GM19035 (cell line): ENCODE data around the gene NCCRP1.

Source experiments
- ATAC-seq: cut with Tn5 transposase; IDR thresholded peaks from one replicate; pipeline ENCODE4 v1.9.1; 2021; ENCODE audit not compliant: unreplicated experiment

NCCRP1 gene

GRCh38 chr19:39164289-39164688 is 32.5 kb upstream of the NCCRP1 start:
- ATAC-seq = no peak

DNA sequence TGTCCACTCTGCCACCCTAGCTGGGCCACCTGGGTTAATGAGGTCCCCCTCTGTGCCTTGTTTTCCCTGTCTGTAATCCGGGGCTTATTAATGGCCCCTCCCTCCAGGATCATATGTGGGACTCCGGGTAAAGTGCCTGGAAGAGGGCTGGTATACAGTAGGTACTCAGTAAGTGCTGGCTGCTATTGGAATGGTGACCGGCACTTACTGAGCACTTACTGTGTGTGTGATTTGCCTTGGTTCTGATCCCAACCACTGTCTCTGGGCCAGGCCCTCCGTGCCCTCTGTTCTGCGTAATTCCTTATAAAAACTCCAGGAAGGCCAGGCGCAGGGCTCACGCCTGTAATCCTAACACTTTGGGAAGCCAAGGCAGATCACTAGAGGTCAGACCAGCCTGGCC is 30.9 kb upstream of the NCCRP1 start:
- no peak for ATAC-seq

GRCh38 chr19:39166571-39167391 is 30.0 kb upstream of the NCCRP1 start:
- no peak for ATAC-seq

GRCh38 chr19:39167461-39168257 is 29.1 kb upstream of the NCCRP1 start:
- ATAC-seq = no peak

- no peak for ATAC-seq
These were observed 28.3 kb upstream of the NCCRP1 start for GRCh38 chr19:39168258-39169142.

DNA sequence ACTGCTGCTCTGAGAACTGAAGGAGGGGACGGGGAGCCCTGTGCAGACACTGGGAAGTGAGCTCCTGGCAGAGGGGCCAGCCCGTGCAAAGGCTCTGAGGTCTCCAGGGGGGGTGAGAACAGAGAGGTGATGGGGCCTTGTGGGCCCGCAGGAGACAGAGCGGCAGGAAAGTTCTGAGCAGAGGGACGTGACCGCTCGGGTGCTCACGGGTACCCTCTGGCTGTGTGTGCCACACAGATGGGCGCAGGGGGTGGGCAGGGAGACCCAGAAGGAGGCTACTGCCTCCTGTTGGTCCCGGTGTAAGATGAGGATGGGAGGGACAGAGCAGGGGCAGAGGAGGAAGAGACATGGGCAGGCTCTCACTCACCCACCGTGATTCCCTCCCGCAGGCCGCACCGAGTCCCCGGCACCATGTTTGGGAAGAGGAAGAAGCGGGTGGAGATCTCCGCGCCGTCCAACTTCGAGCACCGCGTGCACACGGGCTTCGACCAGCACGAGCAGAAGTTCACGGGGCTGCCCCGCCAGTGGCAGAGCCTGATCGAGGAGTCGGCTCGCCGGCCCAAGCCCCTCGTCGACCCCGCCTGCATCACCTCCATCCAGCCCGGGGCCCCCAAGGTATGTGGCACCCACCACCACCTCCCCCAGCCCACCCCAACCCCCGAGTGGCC is 27.5 kb upstream of the NCCRP1 start:
- ATAC-seq = no peak

- no peak for ATAC-seq
These were observed 26.2 kb upstream of the NCCRP1 start for GRCh38 chr19:39170386-39171231.

- ATAC-seq = no peak
These were observed 25.0 kb upstream of the NCCRP1 start for GRCh38 chr19:39171479-39172465.

- ATAC-seq = no peak
These were observed 23.9 kb upstream of the NCCRP1 start for GRCh38 chr19:39172700-39173501.

DNA sequence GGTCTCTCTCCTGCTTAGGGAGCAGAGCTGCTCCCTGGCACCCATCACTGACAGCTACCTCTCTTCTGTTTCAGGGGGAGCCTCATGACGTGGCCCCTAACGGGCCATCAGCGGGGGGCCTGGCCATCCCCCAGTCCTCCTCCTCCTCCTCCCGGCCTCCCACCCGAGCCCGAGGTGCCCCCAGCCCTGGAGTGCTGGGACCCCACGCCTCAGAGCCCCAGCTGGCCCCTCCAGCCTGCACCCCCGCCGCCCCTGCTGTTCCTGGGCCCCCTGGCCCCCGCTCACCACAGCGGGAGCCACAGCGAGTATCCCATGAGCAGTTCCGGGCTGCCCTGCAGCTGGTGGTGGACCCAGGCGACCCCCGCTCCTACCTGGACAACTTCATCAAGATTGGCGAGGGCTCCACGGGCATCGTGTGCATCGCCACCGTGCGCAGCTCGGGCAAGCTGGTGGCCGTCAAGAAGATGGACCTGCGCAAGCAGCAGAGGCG is 23.2 kb upstream of the NCCRP1 start:
- no peak for ATAC-seq

GRCh38 chr19:39174142-39174541 is 22.6 kb upstream of the NCCRP1 start:
- no peak for ATAC-seq

GRCh38 chr19:39174558-39175544 is 21.9 kb upstream of the NCCRP1 start:
- no peak for ATAC-seq

DNA sequence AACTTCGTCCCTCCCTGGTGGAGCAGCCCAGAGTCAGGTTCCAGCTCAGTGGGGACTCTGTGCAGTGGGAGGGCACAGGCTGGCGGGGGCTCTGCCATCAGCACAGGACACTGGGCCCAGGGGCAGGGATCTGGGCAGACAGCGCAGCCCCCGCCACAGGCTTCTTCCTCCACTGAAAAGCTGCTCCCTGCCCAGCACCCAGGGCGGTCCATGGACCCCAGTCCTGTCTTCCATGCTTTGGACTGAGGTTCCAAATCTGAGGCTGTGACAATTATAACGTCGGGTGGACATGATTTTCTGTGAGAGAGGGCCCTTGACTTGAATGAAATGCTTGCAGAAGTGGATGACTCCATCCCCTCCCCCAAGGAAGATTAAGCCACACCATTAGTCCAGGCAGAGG is 21.2 kb upstream of the NCCRP1 start:
- no peak for ATAC-seq

- ATAC-seq = no peak
These were observed 19.6 kb upstream of the NCCRP1 start for GRCh38 chr19:39177110-39177699.

GRCh38 chr19:39177736-39178135 is 19.0 kb upstream of the NCCRP1 start:
- ATAC-seq = no peak
